Gastrocnemius medialis (tissue), 4 donors: Measurements from ENCODE around the gene NUDT14. TPM values are rescaled to one million over a fixed set of nuclear protein-coding genes. Genes with fewer than 3 reads are reported as not detected.

Experiments used
- ATAC-seq, 2 donors: fragments of 150-250 bp; one replicate each; pipeline ENCODE4 v1.9.1; 2016
- DNase-seq, 2 donors: peaks; one replicate each; pipeline ENCODE4 v3.0.0-alpha.2; 2019
- H3K27ac ChIP-seq, 4 donors: fragments of 200-600 bp; sonication (generic); 1 replicate in 1 of 4; 2 replicates in 3 of 4; pipeline ENCODE4 v1.5.1; 2016 to 2018; ENCODE audit warnings: mild to moderate bottlenecking in 2 of 4, moderate library complexity in 1 of 4
- H3K27me3 ChIP-seq, 3 donors: fragments of 200-600 bp; sonication (generic) in 2 of 3; 1 replicate in 1 of 3; 2 replicates in 2 of 3; pipeline versions ENCODE4 v1.5.1 to v1.6.0; 2016 to 2019; ENCODE audit warnings: mild to moderate bottlenecking in 1 of 3, moderate library complexity in 1 of 3
- H3K36me3 ChIP-seq, 2 donors: fragments of 200-600 bp; sonication (generic) in 1 of 2; one replicate each; pipeline ENCODE4 v1.5.1; 2017 to 2018
- H3K4me1 ChIP-seq, 2 donors: fragments of 200-600 bp; sonication (generic) in 1 of 2; one replicate each; pipeline ENCODE4 v1.5.1; 2016 to 2017; ENCODE audit warnings: mild to moderate bottlenecking in 2 of 2
- H3K4me3 ChIP-seq, 4 donors: fragments of 200-600 bp; sonication (generic) in 3 of 4; 1 replicate in 1 of 4; 2 replicates in 3 of 4; pipeline ENCODE4 v1.5.1; 2016 to 2019; ENCODE audit warnings: mild to moderate bottlenecking in 2 of 4
- H3K9me3 ChIP-seq, 3 donors: fragments of 200-600 bp; sonication (generic) in 2 of 3; 1 replicate in 1 of 3; 2 replicates in 2 of 3; pipeline ENCODE4 v1.5.1; 2016 to 2019
- POLR2A ChIP-seq, 2 donors: fragments of 450-650 bp; IDR thresholded peaks; one replicate each; pipeline ENCODE4 v1.6.1; 2017; ENCODE audit warnings: antibody characterized with exemption in 2 of 2, mild to moderate bottlenecking in 2 of 2, moderate library complexity in 2 of 2
- in situ Hi-C, 4 donors: fragments of 200-750 bp; cut with MboI; loops; one replicate each; pipeline versions ENCODE4 v1.15.0 to v1.8.0; 2017; ENCODE audit warnings: low sequenced_read_pairs in 4 of 4
- intact Hi-C: fragments of 100-400 bp; cut with DNase I; formaldehyde crosslinking; loops from one replicate; pipeline ENCODE4 v1.15.1; 2023; ENCODE audit warnings: low total_unique reads
- total RNA-seq, 4 donors: library from RNA; depleted of rRNA; stranded (reverse); fragments of >200 nt; gene quantifications; one replicate each; pipeline versions ENCODE4 v1.1.0 to v1.2.3, GENCODE V29; 2016
- TF ChIP-seq, protein P1 (sequence below), 5 experiments: fragments of 450-650 bp in 3 of 5; fragments of 200-600 bp in 2 of 5; sonication (generic) in 2 of 5; IDR thresholded peaks in 4 of 5; conservative IDR thresholded peaks in 1 of 5; 1 replicate in 4 of 5; 2 replicates in 1 of 5; pipeline ENCODE4 v1.5.1; 2016 to 2019; ENCODE audit warnings: antibody characterized with exemption in 5 of 5, mild to moderate bottlenecking in 3 of 5, moderate library complexity in 3 of 5

NUDT14 gene
- total RNA-seq, 4 donors from 2014 or later = 11.0 to 25.5 (median 16.4) TPM

GRCh38 chr14:105211086-105211757, 30.1 kb upstream of the NUDT14 start:
- TF ChIP-seq POLR2A (IDR thresholded peaks at IDR 0.05) = no peak
- TF ChIP-seq, protein P1, sequence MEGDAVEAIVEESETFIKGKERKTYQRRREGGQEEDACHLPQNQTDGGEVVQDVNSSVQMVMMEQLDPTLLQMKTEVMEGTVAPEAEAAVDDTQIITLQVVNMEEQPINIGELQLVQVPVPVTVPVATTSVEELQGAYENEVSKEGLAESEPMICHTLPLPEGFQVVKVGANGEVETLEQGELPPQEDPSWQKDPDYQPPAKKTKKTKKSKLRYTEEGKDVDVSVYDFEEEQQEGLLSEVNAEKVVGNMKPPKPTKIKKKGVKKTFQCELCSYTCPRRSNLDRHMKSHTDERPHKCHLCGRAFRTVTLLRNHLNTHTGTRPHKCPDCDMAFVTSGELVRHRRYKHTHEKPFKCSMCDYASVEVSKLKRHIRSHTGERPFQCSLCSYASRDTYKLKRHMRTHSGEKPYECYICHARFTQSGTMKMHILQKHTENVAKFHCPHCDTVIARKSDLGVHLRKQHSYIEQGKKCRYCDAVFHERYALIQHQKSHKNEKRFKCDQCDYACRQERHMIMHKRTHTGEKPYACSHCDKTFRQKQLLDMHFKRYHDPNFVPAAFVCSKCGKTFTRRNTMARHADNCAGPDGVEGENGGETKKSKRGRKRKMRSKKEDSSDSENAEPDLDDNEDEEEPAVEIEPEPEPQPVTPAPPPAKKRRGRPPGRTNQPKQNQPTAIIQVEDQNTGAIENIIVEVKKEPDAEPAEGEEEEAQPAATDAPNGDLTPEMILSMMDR (IDR thresholded peaks at IDR 0.05 in 4 of 5, conservative IDR thresholded peaks at IDR 0.05 in 1 of 5) = no peak
- in situ Hi-C loops = loop anchor here in 1 of 4 donors (25.0 kb wide), 1 partner anchor 126 kb away; no protein-coding TSS in a partner anchor
- H3K36me3 ChIP-seq = peaks cover 0 to 12% of the 10 kb centered on the region in 2 donors
- no peak for DNase-seq
- no peak overlapping the region for H3K27ac ChIP-seq
- intact Hi-C loops = no loop called here
- no peak overlapping the region for H3K4me3 ChIP-seq
- no peak for ATAC-seq
- no peaks in the 10 kb centered on the region for H3K27me3 ChIP-seq
- peaks cover 4 to 7% of the 10 kb centered on the region in 2 donors for H3K4me1 ChIP-seq
- no peaks in the 10 kb centered on the region for H3K9me3 ChIP-seq

DNA sequence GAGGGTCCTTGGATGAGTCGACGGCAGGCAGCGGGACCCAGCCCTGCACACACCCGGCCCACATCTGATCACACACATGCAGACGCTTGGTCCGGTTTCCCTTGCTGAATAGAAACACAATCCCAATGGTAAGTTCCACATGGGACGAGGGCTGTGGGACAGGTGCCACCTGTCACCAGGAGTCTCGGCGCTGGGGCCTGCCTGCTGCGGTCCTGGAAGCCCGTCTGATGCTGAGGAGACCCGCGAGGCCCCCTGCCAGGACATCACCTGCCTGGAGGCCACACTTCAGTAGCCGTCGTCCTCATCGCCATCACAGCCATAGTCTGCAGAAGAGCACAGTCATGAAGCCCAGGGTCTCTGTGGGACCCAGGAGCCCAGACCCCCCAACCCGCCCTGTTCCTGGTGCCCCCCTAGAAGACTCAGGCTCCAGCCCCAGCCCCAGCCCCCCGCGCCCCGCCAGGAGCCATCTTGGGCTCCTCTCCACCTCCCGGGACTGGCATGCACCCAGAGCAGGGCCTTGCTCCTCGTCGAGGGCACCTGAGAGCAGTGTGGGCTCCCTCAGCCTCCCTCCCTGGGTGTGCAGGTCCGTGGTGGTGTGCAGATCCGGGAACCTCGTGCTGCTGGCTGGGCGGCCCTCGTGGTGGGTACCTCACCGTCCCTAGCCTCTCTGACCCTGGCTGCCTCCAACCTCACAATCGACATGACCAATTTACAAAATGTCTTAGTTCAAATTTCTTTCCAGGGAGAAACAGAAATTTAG, 29.3 kb upstream of the NUDT14 start:
- Histone ChIP-seq H3K4me3 (no peak overlapping the region), H3K27ac (no peak overlapping the region), H3K27me3 (no peaks in the 10 kb centered on the region), H3K4me1 (peaks cover 7 to 8% of the 10 kb centered on the region in 2 donors), H3K9me3 (no peaks in the 10 kb centered on the region), H3K36me3 (peaks cover 0 to 12% of the 10 kb centered on the region in 2 donors)
- in situ Hi-C loops = loop anchor here in 1 of 4 donors (25.0 kb wide), 1 partner anchor 127 kb away; no protein-coding TSS in a partner anchor
- intact Hi-C loops = no loop called here
- no peak for DNase-seq
- TF ChIP-seq, protein P1 (IDR thresholded peaks at IDR 0.05 in 4 of 5, conservative IDR thresholded peaks at IDR 0.05 in 1 of 5) = no peak
- no peak for TF ChIP-seq POLR2A (IDR thresholded peaks at IDR 0.05)
- ATAC-seq = no peak

DNA sequence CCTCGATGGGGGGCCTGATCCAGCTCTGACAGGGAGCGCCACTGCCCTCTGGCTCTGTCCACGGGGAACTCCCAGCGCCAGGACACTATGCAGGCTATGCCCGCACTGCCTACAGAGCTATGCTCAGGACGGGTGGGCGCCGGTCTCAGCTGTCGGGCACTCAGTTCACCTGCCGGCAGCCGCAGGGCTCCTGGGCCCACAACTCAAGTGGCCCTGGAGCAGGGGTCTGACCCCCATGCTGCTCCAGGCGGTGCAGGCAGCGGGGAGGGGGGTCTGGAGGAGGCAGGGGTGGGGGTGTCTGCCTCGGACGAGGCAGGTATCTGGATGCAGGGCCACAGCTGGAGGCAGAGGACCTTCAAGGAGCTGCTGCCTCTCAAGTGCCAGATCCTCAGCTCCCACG, 28.5 kb upstream of the NUDT14 start:
- no peaks in the 10 kb centered on the region for H3K27me3 ChIP-seq
- intact Hi-C loops = no loop called here
- in situ Hi-C loops = loop anchor here in 1 of 4 donors (25.0 kb wide), 1 partner anchor 128 kb away; no protein-coding TSS in a partner anchor
- TF ChIP-seq, protein P1 (IDR thresholded peaks at IDR 0.05 in 4 of 5, conservative IDR thresholded peaks at IDR 0.05 in 1 of 5) = no peak
- TF ChIP-seq POLR2A (IDR thresholded peaks at IDR 0.05) = no peak
- peaks cover 0 to 12% of the 10 kb centered on the region in 2 donors for H3K36me3 ChIP-seq
- DNase-seq = no peak
- ATAC-seq = no peak
- H3K9me3 ChIP-seq = no peaks in the 10 kb centered on the region
- no peak overlapping the region for H3K27ac ChIP-seq
- no peak overlapping the region for H3K4me3 ChIP-seq
- peaks cover 7 to 16% of the 10 kb centered on the region in 2 donors for H3K4me1 ChIP-seq

- Histone ChIP-seq H3K27ac (no peak overlapping the region), H3K4me1 (peaks cover 7 to 21% of the 10 kb centered on the region in 2 donors), H3K36me3 (peaks cover 0 to 12% of the 10 kb centered on the region in 2 donors), H3K27me3 (no peaks in the 10 kb centered on the region), H3K9me3 (no peaks in the 10 kb centered on the region), H3K4me3 (no peak overlapping the region)
- intact Hi-C loops = no loop called here
- ATAC-seq (no peak), DNase-seq (no peak)
- no peak for TF ChIP-seq POLR2A (IDR thresholded peaks at IDR 0.05)
- TF ChIP-seq, protein P1 (IDR thresholded peaks at IDR 0.05 in 4 of 5, conservative IDR thresholded peaks at IDR 0.05 in 1 of 5) = no peak
- in situ Hi-C loops = loop anchor here in 1 of 4 donors (25.0 kb wide), 1 partner anchor 128 kb away; no protein-coding TSS in a partner anchor
Measured at GRCh38 chr14:105209091-105209490, 28.0 kb upstream of the NUDT14 start.
